Measurements from ENCODE around the gene SCTR. TPM values are rescaled to one million over a fixed set of nuclear protein-coding genes. Genes with fewer than 3 reads are reported as not detected.

Gene SCTR
- total RNA-seq, result not detected in 2 replicates

GRCh38 chr2:119523952-119524694, at the start of gene SCTR:
TSS of gene SCTR (minus strand) at chr2:119524483. CDS start at chr2:119524226, 257 bp downstream.

GRCh38 chr2:119544075-119544938, 20.0 kb upstream of the SCTR start, which contains the start of gene CFAP221:
TSS of gene CFAP221 (plus strand) at chr2:119544449. CDS start at chr2:119546132, 1,683 bp downstream.

GRCh38 chr2:119431155-119431975, 92.9 kb downstream of the SCTR start, which contains the start of gene TMEM37:
TSS of gene TMEM37 (plus strand) at chr2:119431854. CDS start at chr2:119431904, 50 bp downstream.

Other genes with a start within 250 kb of the SCTR start
- gene C2orf76, start 157.6 kb downstream of the SCTR start, total RNA-seq, result 4.3 and 6.0 TPM in 2 replicates
- 245 and 246 TPM in 2 replicates for gene DBI, start 157.5 kb downstream of the SCTR start, total RNA-seq
- 3.2 and 4.1 TPM in 2 replicates for gene TMEM37, start 92.6 kb downstream of the SCTR start, total RNA-seq
- under 0.01 TPM in 1 of 2 replicates, not detected in the other for gene CFAP221, start 20.0 kb upstream of the SCTR start, total RNA-seq
- 16.7 and 17.7 TPM in 2 replicates for gene TMEM177, start 154.7 kb upstream of the SCTR start, total RNA-seq
- 9.5 and 13.1 TPM in 2 replicates for gene PTPN4, start 235.4 kb upstream of the SCTR start, total RNA-seq